ENCODE data around the gene RTL9.
"Not testable (repeated sequence)": the region's sequence is repeated elsewhere in the genome, so short reads cannot be mapped to it uniquely, and the experiment has no call there.

The RTL9 gene

DNA sequence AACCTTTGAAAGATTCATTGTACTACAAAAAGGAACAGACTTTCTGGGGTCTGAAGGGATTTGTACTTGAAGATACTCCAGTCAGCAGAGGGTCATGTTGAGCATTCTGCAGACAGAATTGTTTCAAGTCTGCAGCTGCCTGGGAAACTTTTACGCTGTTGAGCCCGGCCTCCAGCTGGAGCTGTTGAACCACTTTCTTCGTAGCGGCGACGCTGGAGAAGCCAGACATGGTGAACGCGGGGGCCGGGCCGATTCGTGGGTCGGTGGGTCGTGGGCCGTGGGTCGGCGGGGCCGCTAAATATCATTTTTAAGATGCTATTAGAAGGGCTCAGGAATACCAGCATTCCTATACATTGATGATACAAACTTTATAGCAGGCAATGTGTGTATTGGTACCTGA lies 12.0 kb upstream of the RTL9 start:
- no peak for DNase-seq

DNA sequence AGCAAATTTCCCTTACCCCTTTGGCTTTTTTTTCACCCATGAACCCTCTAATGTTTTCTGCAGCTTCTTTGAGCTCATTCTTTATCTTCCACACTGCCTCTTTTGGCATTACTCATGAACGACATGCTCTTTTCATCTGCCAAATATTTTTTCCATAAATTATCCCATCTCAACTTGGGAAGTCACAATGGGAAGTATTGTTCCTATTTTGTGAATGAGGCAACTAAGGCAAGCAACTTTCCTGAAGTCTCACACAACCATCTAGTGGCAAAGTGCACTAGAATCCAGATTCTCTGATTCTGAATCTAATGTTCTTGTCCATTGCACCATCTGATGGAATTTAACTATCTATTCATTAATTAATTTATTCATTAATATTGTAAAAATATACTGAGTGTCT lies 625 bp downstream of the RTL9 start:
- no peak for DNase-seq

DNA sequence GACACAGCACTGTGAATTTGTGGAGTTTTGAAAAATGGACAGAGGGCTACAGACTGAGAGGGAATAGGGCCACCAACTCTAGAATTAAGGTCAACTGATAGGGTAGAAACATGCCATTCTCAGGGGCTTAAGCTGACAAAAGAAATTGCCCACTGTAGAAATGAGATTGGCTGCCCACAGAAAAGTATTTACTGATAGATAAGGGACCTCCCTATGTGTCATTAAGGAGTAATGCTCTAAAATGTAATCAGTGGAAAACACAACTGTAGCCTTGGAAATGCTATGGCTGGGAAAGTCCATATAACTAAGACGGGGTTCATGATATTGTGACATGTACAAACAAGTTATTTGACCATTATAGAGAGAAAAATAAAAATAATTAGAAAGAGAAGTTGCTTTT lies 4.6 kb downstream of the RTL9 start:
- DNase-seq = no peak

- no peak for DNase-seq
Observed at GRCh38 chrX:110373310-110373709, 14.7 kb downstream of the RTL9 start.

DNA sequence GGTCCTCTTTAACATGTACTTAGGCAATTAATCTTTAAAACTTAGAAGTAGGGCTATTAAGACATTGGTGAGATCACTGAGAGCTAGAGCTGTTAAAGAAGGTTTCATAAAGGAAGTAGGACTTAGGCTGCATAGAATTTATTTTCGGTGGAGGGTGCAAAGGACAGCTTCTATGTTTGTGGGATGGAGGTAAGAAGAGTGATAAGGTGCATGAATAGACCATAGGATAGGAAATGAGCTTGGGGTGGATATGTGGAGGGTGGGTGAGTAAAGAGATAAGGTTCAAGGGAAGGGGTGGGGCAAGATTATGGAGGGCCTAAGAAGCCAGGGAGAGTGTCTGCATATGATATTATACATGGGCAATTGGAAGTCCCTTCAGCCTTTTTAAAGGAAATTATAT lies 15.9 kb downstream of the RTL9 start:
- no peak for DNase-seq

DNA sequence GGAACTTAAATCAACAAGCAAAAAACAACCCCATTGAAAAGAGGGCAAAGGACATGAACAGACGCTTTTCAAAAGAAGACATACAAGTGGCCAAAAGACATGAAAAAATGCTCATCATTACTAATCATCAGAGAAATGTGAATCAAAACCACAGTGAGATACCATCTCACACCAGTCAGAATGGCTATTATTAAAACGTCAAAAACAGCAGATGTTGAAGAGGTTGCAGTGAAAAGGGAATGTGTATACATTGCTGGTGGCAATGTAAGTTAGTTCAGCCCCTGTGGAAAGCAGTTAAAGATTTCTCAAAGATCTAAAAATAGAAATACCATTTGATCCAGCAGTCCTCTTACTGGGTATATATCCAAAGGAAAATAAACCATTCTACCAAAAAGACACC lies 22.6 kb downstream of the RTL9 start:
- DNase-seq = no peak

- DNase-seq = no peak
Observed at GRCh38 chrX:110383414-110383813, 24.8 kb downstream of the RTL9 start.

DNA sequence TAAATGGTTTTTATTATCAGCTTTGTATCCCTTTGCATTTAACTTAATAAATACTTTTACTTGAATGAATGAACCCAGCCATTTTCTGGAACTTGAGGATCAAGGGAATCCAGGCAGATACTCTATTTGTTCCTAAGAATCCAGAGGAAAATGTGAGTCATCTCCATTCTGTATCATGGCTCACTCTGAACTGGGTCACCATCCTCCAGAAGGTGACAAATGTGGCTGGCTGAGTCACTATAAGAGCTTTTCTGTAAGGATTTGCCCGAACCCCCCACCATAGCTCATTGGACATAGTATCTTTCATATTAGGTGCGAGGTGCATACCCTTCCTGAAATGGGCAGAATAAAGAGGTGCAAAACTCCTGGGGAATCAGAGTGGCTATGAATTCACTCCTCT lies 25.8 kb downstream of the RTL9 start:
- no peak for DNase-seq

DNA sequence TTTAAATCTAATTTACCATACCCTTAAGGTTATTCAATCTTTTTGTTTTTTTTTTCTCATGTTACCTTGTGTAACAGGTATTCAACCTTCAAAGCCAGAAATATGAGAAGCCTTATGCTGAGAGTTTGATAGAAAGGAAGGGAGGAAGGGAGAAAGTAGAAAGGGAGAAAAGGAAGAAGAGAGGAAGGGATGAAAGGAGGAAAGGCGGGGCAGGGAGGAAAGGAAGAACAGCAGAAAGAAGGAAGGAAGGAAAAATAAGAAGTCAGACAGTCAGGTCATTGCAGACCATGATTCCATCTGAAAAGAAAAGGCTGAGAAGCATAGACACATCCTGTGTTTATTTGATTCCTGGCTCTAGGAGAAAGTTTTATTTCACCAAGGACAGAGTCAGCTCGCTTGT lies 30.9 kb downstream of the RTL9 start:
- DNase-seq = no peak

- DNase-seq = no peak
Observed at GRCh38 chrX:110391086-110391485, 32.4 kb downstream of the RTL9 start.

DNA sequence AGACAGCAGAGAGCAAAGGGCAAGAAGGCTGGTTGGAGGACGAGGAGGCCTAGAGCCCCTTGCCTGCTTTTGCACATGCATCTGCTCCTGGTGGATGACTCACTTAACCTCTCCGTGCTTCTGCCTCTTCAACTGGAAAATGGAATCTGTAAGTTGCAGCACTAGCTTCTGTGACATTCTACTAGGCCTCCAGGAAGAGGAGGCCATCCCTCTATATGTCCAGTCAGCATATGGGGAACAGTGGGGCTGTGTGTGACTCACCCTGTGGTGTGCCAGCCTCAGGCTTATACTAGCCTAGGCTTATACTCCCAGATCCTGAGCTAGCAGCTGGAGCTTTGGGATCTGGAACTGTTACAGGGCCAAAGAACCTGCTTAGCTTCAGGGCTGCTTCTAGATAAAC lies 36.0 kb downstream of the RTL9 start:
- DNase-seq = no peak

DNA sequence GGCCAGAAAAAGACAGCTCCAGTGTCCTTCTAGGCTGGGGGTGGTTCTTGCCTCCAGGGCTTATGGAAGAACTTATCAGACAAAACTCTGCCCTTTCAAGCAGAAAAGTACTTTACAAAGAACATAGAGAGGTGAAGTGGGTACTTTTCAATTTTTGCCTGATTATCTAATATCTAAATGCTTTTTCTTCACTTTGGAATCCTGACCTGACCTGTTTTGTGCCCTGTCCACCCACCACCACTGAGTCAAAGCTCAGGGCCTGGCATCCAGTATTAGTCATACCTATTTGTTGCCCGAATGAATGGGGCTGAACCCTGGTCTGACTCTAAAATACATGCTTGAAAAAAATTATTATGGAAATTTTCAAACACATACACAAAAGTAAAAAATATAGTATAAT lies 37.2 kb downstream of the RTL9 start:
- DNase-seq = no peak

- no peak for DNase-seq
Observed at GRCh38 chrX:110396735-110397134, 38.1 kb downstream of the RTL9 start.

- no peak for DNase-seq
Observed at GRCh38 chrX:110397339-110397738, 38.7 kb downstream of the RTL9 start.

DNA sequence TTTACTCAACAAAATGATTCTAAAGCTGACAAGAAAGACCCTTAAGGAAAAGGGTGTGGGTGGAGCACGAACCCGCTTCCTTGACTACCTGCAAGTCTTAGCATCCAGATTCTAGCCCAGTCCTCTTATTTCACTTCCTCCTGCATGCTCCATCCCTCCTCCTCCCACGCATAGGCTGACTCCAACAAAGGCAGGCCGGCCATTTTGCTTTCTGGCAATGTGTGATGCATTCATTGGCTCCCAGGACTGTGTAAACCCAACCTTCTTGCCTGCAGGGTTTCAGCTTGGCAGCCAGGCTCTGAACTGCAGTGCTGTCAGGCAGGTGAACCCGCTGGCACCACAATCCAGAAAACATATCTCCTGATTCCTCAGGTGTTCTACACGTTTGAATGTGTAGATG lies 39.3 kb downstream of the RTL9 start:
- DNase-seq = no peak

DNA sequence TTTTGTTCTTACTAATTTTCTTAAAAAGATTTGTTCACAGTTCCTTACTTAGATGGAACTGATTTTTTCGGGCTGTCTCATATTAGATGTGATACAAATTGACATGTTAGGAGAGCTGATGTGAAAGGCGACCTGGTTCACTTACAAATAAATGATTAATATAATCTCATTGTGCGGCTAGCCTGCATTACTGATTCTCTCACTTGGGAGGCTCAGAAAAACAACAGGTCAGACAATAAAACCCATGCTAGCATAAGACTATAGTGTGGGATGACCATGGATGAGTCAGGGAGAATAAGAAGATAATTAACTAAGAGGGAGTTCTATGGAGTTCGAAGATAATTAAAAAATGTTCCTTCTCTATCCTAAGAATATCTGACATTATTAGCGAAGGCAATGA lies 40.8 kb downstream of the RTL9 start:
- no peak for DNase-seq

GRCh38 chrX:110399966-110400365 lies 41.3 kb downstream of the RTL9 start:
- no peak for DNase-seq

- no peak for DNase-seq
Observed at GRCh38 chrX:110401135-110401534, 42.5 kb downstream of the RTL9 start.

DNA sequence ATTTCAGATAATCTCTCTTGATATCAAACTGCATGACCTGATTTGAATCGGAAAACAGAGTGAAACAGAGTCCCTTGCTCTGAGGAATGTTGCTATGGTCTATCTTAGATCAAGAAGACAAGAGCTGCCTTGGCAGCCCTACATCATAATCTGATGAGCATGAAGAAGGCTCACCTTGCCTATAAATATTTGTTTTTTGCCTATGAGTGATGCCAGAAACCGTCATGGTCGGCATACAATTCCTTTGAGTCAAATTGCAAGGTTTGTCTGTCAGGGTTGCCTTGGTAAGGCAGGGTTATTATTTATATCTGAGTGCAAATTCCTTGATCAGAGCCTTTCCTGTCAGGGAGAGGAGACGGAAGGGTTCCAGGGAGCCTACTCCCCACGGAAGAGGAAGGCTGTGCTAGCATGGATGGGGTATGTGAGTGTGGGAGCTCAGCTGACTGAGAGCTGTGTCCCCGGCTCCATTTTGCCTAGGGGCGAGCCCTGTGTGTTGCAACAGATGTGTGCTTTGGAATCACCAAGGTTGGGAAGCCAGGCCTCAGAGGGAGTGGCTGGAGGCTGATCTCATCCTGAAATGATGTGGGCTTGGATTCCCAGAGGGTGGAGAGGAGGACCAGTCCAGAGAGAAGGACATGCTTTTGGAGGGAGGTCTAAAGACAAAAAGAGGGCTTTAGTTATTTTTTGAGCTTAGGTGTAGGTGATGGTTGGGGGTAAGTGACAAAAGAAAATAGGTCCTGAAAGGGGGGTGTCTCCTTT lies 43.6 kb downstream of the RTL9 start:
- DNase-seq = no peak

DNA sequence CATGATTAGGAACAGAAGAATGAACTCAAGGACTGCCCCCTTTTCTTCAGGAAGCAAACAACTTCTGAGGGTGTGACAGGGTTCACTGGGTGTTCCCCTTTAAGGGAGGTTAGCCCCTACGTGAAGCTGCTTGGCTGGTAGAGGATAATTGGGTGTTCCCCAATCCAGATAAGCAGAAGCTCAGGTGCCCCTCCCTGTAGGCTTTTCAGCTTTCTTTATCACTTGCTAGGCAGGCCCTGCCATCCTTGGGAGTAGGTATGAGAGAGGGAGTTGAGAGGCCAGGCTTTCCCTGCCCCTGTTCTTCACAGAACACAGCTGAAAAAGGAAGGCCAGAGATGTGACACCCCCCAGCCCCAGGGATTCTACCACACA lies 44.2 kb downstream of the RTL9 start:
- no peak for DNase-seq

- no peak for DNase-seq
Observed at GRCh38 chrX:110403441-110404238, 45.0 kb downstream of the RTL9 start.

DNA sequence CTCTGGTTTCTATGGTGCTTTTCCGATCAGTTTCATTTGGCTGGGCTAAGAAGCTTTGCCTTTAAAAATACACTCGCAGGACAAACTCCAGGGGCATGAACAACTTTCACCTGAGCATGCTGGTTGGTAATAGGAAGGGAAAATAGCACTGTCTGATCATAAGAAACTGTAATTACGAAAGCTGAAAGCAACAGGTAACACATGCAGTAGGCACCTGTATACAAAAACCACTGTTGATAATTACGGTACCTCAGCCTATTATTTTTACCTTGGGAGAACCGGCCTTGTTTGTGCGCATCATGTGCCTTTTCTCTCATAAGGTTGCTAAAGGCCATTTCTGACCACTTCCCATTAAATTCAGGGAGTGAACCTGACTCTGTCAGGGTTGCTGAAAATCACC lies 45.7 kb downstream of the RTL9 start:
- no peak for DNase-seq

DNA sequence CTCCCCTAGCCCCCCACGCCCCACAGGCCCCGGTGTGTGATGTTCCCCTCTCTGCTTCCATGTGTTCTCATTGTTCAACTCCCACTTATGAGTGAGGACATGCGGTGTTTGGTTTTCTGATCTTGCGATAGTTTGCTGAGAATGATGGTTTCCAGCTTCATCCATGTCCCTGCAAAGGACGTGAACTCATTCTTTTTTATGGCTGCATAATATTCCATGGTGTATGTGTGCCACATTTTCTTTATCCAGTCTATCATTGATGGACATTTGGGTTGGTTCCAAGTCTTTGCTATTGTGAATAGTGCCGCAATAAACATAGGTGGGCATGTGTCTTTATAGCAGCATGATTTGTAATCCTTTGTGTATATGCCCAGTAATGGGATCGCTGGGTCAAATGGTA lies 47.6 kb downstream of the RTL9 start:
- not testable (repeated sequence) for DNase-seq

DNA sequence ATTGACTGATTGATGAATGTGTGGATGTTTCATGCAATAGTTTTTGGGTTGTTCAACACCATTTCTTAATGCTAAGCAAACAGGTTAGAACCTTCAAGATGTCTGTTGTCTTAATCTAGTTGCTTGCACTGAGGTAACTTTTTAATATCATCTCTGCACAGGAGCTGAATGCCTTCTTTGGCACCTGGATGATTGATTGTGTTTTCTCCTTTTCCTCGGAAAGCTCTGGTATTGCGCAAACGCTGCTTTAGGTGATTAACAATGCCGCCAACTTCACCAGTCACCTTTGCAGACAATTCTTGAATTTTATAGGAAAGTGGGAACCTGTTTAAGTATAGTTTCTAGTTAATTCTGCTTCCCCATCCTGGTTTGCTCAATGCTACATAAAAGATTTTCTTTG lies 48.2 kb downstream of the RTL9 start:
- DNase-seq = no peak

All from cortex of kidney (tissue), 1 donor.